ENCODE measurements around the gene SIVA1.

SIVA1 gene

DNA sequence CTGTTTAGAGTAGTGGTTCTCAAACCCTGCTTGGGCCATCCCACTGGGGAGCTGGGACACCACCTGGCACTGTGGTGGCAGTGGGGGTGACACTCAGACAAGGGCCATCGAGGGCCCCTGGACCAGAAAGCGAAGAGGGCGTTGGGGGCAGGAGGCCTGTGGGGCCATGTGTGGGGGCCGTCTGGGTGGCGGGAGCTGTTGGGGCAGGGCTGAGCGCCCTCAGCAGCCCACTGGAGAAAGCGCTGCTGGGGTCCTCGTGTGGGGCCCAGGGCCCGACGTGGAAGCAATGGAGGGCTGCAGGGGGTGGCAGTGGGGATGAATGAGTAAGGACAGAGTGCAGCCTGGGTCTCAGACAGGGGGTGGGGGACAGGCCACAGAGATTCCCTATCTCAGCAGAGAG is 34.8 kb upstream of the SIVA1 start:
- H3K27ac ChIP-seq = no peak overlapping the region
- H3K4me2 ChIP-seq (ENCODE audit: low read length) = no peak overlapping the region
- H3K9me3 ChIP-seq (ENCODE audit: control insufficient read depth, low read length) = no peaks in the 10 kb centered on the region
- no peaks in the 10 kb centered on the region for H3K4me1 ChIP-seq
- no peak overlapping the region for H3K9ac ChIP-seq
- no peak overlapping the region for H3K4me3 ChIP-seq (ENCODE audit: low read depth, low read length)
- H3K79me2 ChIP-seq = no peaks in the 10 kb centered on the region
- no peak for TF ChIP-seq CTCF (IDR thresholded peaks at IDR 0.05)
- no peaks in the 10 kb centered on the region for H3K36me3 ChIP-seq (ENCODE audit: control insufficient read depth, insufficient read depth, low read length)
- H2AFZ ChIP-seq = no peak overlapping the region
- no peaks in the 10 kb centered on the region for H3K27me3 ChIP-seq (ENCODE audit: control insufficient read depth, insufficient read depth, low read length)

DNA sequence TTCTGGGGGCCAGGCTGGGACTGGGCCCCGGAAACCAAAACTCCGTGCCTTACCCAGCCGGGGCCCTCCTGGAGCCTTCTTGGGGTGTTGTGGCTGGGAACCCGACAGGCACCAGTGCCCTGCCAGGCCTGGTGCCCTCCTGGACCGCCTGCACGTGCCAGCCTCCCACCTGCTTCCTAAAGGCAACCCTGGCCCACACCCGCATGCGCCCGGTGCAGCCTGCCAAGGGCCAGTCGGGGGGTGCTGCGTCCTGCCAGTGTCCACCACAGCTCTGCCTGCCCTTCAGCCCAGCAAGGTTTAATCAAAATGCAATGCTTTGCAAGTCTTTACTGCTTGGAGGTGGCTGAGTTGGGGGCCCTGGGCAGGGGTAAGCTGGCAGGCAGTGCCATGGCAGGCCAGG is 34.1 kb upstream of the SIVA1 start:
- Histone ChIP-seq H3K27ac (no peak overlapping the region), H3K36me3 (ENCODE audit: control insufficient read depth, insufficient read depth, low read length) (no peaks in the 10 kb centered on the region)

GRCh38 chr14:104719343-104719742 is 33.6 kb upstream of the SIVA1 start:
- Histone ChIP-seq H3K4me1 (no peaks in the 10 kb centered on the region), H3K4me3 (ENCODE audit: low read depth, low read length) (no peak overlapping the region), H2AFZ (no peak overlapping the region), H3K9ac (no peak overlapping the region), H3K27me3 (ENCODE audit: control insufficient read depth, insufficient read depth, low read length) (no peaks in the 10 kb centered on the region), H3K79me2 (no peaks in the 10 kb centered on the region), H3K9me3 (ENCODE audit: control insufficient read depth, low read length) (no peaks in the 10 kb centered on the region), H3K36me3 (ENCODE audit: control insufficient read depth, insufficient read depth, low read length) (no peaks in the 10 kb centered on the region), H3K27ac (no peak overlapping the region), H3K4me2 (ENCODE audit: low read length) (no peak overlapping the region)
- TF ChIP-seq CTCF (IDR thresholded peaks at IDR 0.05) = no peak

More for the DNA sequence above, 34.1 kb upstream of the SIVA1 start:
- Histone ChIP-seq H3K4me1 (no peaks in the 10 kb centered on the region), H2AFZ (no peak overlapping the region), H3K27me3 (ENCODE audit: control insufficient read depth, insufficient read depth, low read length) (no peaks in the 10 kb centered on the region), H3K4me3 (ENCODE audit: low read depth, low read length) (no peak overlapping the region), H3K9ac (no peak overlapping the region), H3K4me2 (ENCODE audit: low read length) (no peak overlapping the region), H3K79me2 (no peaks in the 10 kb centered on the region), H3K9me3 (ENCODE audit: control insufficient read depth, low read length) (no peaks in the 10 kb centered on the region)
- no peak for TF ChIP-seq CTCF (IDR thresholded peaks at IDR 0.05)

GRCh38 chr14:104721505-104722431 is 31.2 kb upstream of the SIVA1 start:
- TF ChIP-seq CTCF (IDR thresholded peaks at IDR 0.05) = no peak
- Histone ChIP-seq H3K27ac (no peak overlapping the region), H3K9me3 (ENCODE audit: control insufficient read depth, low read length) (no peaks in the 10 kb centered on the region), H3K9ac (no peak overlapping the region), H3K27me3 (ENCODE audit: control insufficient read depth, insufficient read depth, low read length) (no peaks in the 10 kb centered on the region), H3K4me1 (peaks cover 5% of the 10 kb centered on the region), H3K79me2 (no peaks in the 10 kb centered on the region), H3K36me3 (ENCODE audit: control insufficient read depth, insufficient read depth, low read length) (no peaks in the 10 kb centered on the region), H2AFZ (no peak overlapping the region), H3K4me2 (ENCODE audit: low read length) (no peak overlapping the region), H3K4me3 (ENCODE audit: low read depth, low read length) (no peak overlapping the region)
